Left renal pelvis (tissue), 4 donors: ENCODE data around the gene SEPHS1. TPM values are rescaled to one million over a fixed set of nuclear protein-coding genes. Genes with fewer than 3 reads are reported as not detected.
"Not testable (repeated sequence)": the region's sequence is repeated elsewhere in the genome, so short reads cannot be mapped to it uniquely, and the experiment has no call there.

Experiments used
- DNase-seq, 4 donors: peaks; one replicate each; pipeline ENCODE4 v3.0.0-alpha.2; 2013; ENCODE audit warnings: low read depth in 4 of 4, low spot score in 3 of 4
- polyA plus RNA-seq, 4 donors: library from polyadenylated mRNA; unstranded; fragments of 120-200 nt; gene quantifications; one replicate each; pipeline ENCODE4 v1.2.1, GENCODE V29; 2013; ENCODE audit not compliant: insufficient read length in 4 of 4

SEPHS1 gene
- polyA plus RNA-seq = 100 to 1,000 TPM; 101 to 142 (median 115) TPM

GRCh38 chr10:13348216-13349017 lies at the start of gene SEPHS1:
SEPHS1 (minus strand) TSS chr10:13348293; CDS start chr10:13344950, 3,343 bp downstream.
- peak; percentile 50 to 72 (median 62) for DNase-seq

GRCh38 chr10:13397052-13397451 lies 49.0 kb upstream of the SEPHS1 start:
- no peak for DNase-seq

- DNase-seq = no peak
Observed at GRCh38 chr10:13396369-13396768, 48.3 kb upstream of the SEPHS1 start.

GRCh38 chr10:13395540-13395939 lies 47.4 kb upstream of the SEPHS1 start:
- no peak for DNase-seq

GRCh38 chr10:13393640-13394039 lies 45.5 kb upstream of the SEPHS1 start:
- no peak for DNase-seq

- DNase-seq = no peak
Observed at GRCh38 chr10:13392701-13393100, 44.6 kb upstream of the SEPHS1 start.

- DNase-seq = no peak
Observed at GRCh38 chr10:13390604-13391522, 42.8 kb upstream of the SEPHS1 start.

GRCh38 chr10:13388478-13389230 lies 40.6 kb upstream of the SEPHS1 start:
- no peak for DNase-seq

GRCh38 chr10:13386021-13386420 lies 37.9 kb upstream of the SEPHS1 start:
- DNase-seq = no peak

GRCh38 chr10:13383399-13383761 lies 35.3 kb upstream of the SEPHS1 start:
- no peak for DNase-seq

GRCh38 chr10:13382703-13383398 lies 34.8 kb upstream of the SEPHS1 start:
- DNase-seq = no peak

- DNase-seq = not testable (repeated sequence)
Observed at GRCh38 chr10:13379061-13379460, 31.0 kb upstream of the SEPHS1 start.

GRCh38 chr10:13376746-13377145 lies 28.7 kb upstream of the SEPHS1 start:
- DNase-seq = no peak

GRCh38 chr10:13376297-13376696 lies 28.2 kb upstream of the SEPHS1 start:
- no peak for DNase-seq

- DNase-seq = no peak
Observed at GRCh38 chr10:13375791-13376190, 27.7 kb upstream of the SEPHS1 start.

- no peak for DNase-seq
Observed at GRCh38 chr10:13373644-13374043, 25.6 kb upstream of the SEPHS1 start.

GRCh38 chr10:13372524-13372923 lies 24.4 kb upstream of the SEPHS1 start:
- no peak for DNase-seq

- DNase-seq = peak in 3 of 4 donors; percentile 71 to 78 (median 71)
Observed at GRCh38 chr10:13371897-13372470, 23.9 kb upstream of the SEPHS1 start.

- no peak for DNase-seq
Observed at GRCh38 chr10:13366891-13367290, 18.8 kb upstream of the SEPHS1 start.

GRCh38 chr10:13365831-13366230 lies 17.7 kb upstream of the SEPHS1 start:
- no peak for DNase-seq
